Stimulated activated CD8-positive, alpha-beta memory T cell treated with anti-CD3 and anti-CD28 coated beads, Interleukin-12 subunit alpha, Interleukin-12 subunit beta, amount 100 ng/mL, for 4 hours (primary cell): ENCODE measurements around the gene PEMT.

Source experiments
- DNase-seq: peaks from one replicate; pipeline ENCODE4 v3.0.0-alpha.2; 2020; ENCODE audit warnings: low read depth

PEMT gene

GRCh38 chr17:17553217-17554195, 38.0 kb downstream of the PEMT start:
- no peak for DNase-seq

- no peak for DNase-seq
Measured at GRCh38 chr17:17552351-17553216, 38.9 kb downstream of the PEMT start.

- DNase-seq = no peak
Measured at GRCh38 chr17:17551361-17551760, 40.1 kb downstream of the PEMT start.

- no peak for DNase-seq
Measured at GRCh38 chr17:17549732-17550366, 41.7 kb downstream of the PEMT start.

- no peak for DNase-seq
Measured at GRCh38 chr17:17548044-17548443, 43.5 kb downstream of the PEMT start.

GRCh38 chr17:17547210-17547764, 44.2 kb downstream of the PEMT start:
- DNase-seq = no peak

- no peak for DNase-seq
Measured at GRCh38 chr17:17546399-17547185, 44.9 kb downstream of the PEMT start.

DNA sequence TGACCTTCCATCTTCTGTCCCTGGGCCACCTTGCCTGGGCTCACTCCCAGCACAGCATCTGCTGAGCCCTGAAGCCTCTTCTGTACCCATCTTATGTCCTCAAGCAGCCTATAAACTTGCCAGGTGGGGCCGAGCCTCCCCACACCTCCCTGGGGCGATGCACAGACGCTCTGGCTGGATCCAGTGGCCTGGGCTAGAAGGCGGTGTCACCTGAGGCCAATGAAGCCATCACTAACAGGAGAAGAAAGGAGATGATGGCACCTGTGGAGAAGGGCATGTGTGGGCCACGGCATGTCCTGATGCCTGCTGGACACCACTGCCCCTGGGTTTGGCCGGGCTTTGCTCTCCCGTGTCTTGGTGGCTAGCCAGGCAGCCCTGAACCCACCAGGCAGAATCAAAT, 45.5 kb downstream of the PEMT start:
- DNase-seq = no peak

DNA sequence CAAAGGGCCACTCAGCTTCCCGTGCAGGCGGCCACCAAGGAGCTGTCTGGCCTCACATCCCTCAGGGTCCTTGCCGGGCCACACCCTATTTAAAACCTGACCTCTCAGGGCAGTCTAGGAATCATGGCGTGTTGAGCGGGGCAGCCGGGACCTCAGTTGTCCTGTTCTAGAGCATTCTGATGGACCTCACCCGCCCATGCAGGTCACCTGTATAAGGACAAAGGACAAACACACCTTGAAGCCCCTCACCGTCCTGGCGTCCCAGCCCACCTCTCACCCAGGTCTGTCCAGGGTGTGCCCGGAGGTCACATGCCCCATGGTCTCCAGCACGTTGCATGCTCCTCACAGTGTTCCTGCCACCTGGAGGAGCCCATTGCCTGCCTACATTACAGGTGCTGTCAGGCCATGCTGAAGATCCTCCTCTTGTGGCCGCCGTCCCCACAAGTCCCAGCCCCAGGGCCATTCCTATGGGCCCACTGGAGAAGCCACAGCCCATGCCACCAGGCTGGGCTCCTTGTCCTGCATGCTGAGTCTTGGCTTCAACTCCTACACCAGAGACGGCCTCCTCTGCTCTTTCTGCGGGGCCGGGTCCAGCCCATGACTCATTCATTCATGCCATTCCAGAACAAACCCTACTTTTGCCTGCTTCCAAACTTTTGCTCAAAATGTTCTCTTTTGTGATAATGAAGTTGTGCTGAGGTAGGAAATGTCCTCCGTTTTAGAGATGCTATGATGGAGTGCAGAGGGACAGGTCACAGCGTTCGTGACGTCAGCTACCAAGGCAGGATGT, 46.3 kb downstream of the PEMT start:
- DNase-seq = no peak

DNA sequence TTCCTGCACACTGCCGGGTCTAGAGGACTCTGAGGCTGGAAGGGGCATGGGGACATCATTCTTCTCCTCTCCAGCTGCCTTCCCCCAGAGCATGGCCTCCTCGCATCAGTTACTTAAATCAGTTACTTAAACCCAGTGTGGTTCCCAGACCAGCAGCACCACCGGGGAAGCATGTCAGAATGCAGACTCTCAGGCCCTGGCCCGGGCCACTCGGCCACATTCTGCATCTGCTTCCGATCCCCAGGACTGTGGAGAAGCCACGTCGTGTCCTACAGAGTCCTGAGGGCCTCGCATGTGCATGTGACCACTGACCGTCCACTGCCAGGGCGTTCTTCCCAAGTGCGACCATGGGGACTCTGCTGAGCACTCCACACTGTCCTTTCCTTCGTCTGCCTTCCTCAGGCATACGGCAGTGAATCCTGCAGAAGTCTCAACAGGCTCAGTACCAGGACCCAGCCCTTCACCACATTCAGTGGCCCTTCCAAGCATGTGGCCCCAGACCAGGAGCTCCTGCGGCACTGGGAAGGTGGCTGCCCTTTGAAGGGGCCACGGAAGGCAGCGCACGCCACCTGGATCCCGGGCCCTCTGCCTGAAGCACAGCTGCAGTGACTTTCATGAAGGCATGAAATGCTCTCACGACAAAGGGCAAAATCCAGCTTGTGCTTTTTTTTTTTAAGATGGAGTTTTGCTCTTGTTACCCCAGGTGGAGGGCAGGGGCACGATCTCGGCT, 48.4 kb downstream of the PEMT start:
- no peak for DNase-seq

GRCh38 chr17:17541640-17542001, 49.9 kb downstream of the PEMT start:
- DNase-seq = no peak

GRCh38 chr17:17540935-17541639, 50.4 kb downstream of the PEMT start:
- DNase-seq = no peak

- DNase-seq = no peak
Measured at GRCh38 chr17:17540278-17540906, 51.1 kb downstream of the PEMT start.

- no peak for DNase-seq
Measured at GRCh38 chr17:17539591-17539990, 51.9 kb downstream of the PEMT start.

- no peak for DNase-seq
Measured at GRCh38 chr17:17538417-17539391, 52.8 kb downstream of the PEMT start.

- DNase-seq = no peak
Measured at GRCh38 chr17:17537311-17538099, 54.0 kb downstream of the PEMT start.

DNA sequence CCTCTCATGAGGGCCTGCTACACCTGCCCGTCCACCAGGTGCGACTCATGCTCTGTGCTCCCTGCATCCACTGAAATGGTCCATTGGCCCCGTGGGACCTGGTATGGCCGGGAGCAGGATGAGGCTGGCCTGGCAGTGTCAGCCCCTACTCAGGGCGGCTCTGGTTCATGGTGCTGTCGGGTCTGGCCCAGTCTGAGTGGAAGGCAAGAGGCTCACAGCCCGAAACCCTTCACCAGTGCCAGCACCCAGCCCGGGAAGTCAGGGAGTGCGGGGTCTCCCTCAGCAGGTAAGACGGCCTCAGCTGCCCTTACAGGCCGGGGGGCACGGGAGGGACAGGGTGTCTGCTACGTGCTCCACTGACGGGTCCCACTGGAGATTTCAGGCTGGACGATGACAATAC, 54.8 kb downstream of the PEMT start:
- DNase-seq = no peak
